NT2/D1 (cell line): Measurements from ENCODE around the gene ZSCAN21.
"Not testable (repeated sequence)": the region's sequence is repeated elsewhere in the genome, so short reads cannot be mapped to it uniquely, and the experiment has no call there.

Experiments
- DNase-seq: peaks from one replicate; pipeline ENCODE4 v3.0.0-alpha.2; 2011; ENCODE audit warnings: low read depth, low spot score
- H3K27me3 ChIP-seq: 2 replicates; pipeline ENCODE4 v1.6.0; 2011; ENCODE audit warnings: mild to moderate bottlenecking; ENCODE audit not compliant: insufficient read length, insufficient read depth
- H3K36me3 ChIP-seq: 2 replicates; pipeline ENCODE4 v1.6.1; 2011; ENCODE audit warnings: mild to moderate bottlenecking, low read length, mixed read lengths; ENCODE audit not compliant: insufficient read depth, insufficient read length
- H3K4me1 ChIP-seq: 2 replicates; pipeline ENCODE4 v1.5.1; 2011; ENCODE audit not compliant: insufficient read depth, insufficient read length
- H3K4me3 ChIP-seq: 2 replicates; pipeline ENCODE4 v1.5.1; 2011; ENCODE audit warnings: low read depth; ENCODE audit not compliant: insufficient read length
- H3K9ac ChIP-seq: 2 replicates; pipeline ENCODE4 v1.6.0; 2011; ENCODE audit warnings: low read depth; ENCODE audit not compliant: insufficient read length
- H3K9me3 ChIP-seq: 2 replicates; pipeline ENCODE4 v1.5.1; 2011; ENCODE audit warnings: mild to moderate bottlenecking, low read length; ENCODE audit not compliant: insufficient read depth
- SUZ12 ChIP-seq: IDR thresholded peaks from 2 replicates; pipeline ENCODE4 v1.6.1; 2011; ENCODE audit not compliant: insufficient read length, insufficient read depth; ENCODE audit errors: extremely low read depth
- YY1 ChIP-seq: IDR thresholded peaks from 2 replicates; pipeline ENCODE4 v1.6.1; 2011; ENCODE audit not compliant: insufficient read length, insufficient read depth
- ZNF274 ChIP-seq: IDR thresholded peaks from 2 replicates; pipeline ENCODE4 v1.6.1; 2011; ENCODE audit warnings: mild to moderate bottlenecking, low read depth, low read length

ZSCAN21 gene

GRCh38 chr7:100049441-100050291 lies at the start of gene ZSCAN21:
Gene ZSCAN21 (plus strand): TSS chr7:100049774. CDS start chr7:100057007, 7,233 bp downstream.
- no peaks in the 10 kb centered on the region for H3K9me3 ChIP-seq
- peak within 1 kb of the TSS; percentile 90 for H3K9ac ChIP-seq
- peaks cover 2% of the 10 kb centered on the region for H3K4me1 ChIP-seq
- H3K4me3 ChIP-seq, result peak within 1 kb of the TSS; percentile 89
- TF ChIP-seq YY1 (no peak), ZNF274 (no peak), SUZ12 (no peak)
- DNase-seq, result peak; percentile 77
- H3K27me3 ChIP-seq, result no peaks in the 10 kb centered on the region
- peaks cover 12% of the 10 kb centered on the region for H3K36me3 ChIP-seq

GRCh38 chr7:100000239-100000638 lies 49.3 kb upstream of the ZSCAN21 start:
- Histone ChIP-seq H3K9ac (no peak overlapping the region), H3K36me3 (no peaks in the 10 kb centered on the region), H3K4me1 (peaks cover 2% of the 10 kb centered on the region), H3K4me3 (no peak overlapping the region), H3K27me3 (no peaks in the 10 kb centered on the region), H3K9me3 (no peaks in the 10 kb centered on the region)
- TF ChIP-seq YY1, result no peak
- TF ChIP-seq SUZ12, result no peak
- no peak for TF ChIP-seq ZNF274
- DNase-seq, result no peak

- Histone ChIP-seq H3K4me1 (no peaks in the 10 kb centered on the region), H3K9me3 (no peaks in the 10 kb centered on the region), H3K27me3 (no peaks in the 10 kb centered on the region), H3K4me3 (no peak overlapping the region), H3K9ac (peak overlapping the region; percentile 42), H3K36me3 (no peaks in the 10 kb centered on the region)
- TF ChIP-seq SUZ12, result no peak
- TF ChIP-seq YY1, result no peak
- no peak for TF ChIP-seq ZNF274
- peak; percentile 36 for DNase-seq
These were observed 45.6 kb upstream of the ZSCAN21 start for GRCh38 chr7:100003711-100004661.

GRCh38 chr7:100007887-100008286 lies 41.7 kb upstream of the ZSCAN21 start:
- Histone ChIP-seq H3K36me3 (no peaks in the 10 kb centered on the region), H3K4me3 (no peak overlapping the region), H3K4me1 (no peaks in the 10 kb centered on the region), H3K9me3 (no peaks in the 10 kb centered on the region), H3K9ac (no peak overlapping the region), H3K27me3 (no peaks in the 10 kb centered on the region)
- TF ChIP-seq SUZ12 (no peak), ZNF274 (no peak), YY1 (no peak)
- DNase-seq, result no peak

- H3K9me3 ChIP-seq, result no peaks in the 10 kb centered on the region
- no peak overlapping the region for H3K9ac ChIP-seq
- no peak overlapping the region for H3K4me3 ChIP-seq
- TF ChIP-seq ZNF274 (no peak), SUZ12 (no peak)
- no peaks in the 10 kb centered on the region for H3K36me3 ChIP-seq
- no peaks in the 10 kb centered on the region for H3K27me3 ChIP-seq
- H3K4me1 ChIP-seq, result no peaks in the 10 kb centered on the region
- DNase-seq, result no peak
These were observed 41.0 kb upstream of the ZSCAN21 start for GRCh38 chr7:100008525-100008924.

- DNase-seq, H3K36me3 ChIP-seq, H3K9me3 ChIP-seq, H3K9ac ChIP-seq, H3K4me1 ChIP-seq, H3K4me3 ChIP-seq, H3K27me3 ChIP-seq: not testable (repeated sequence)
These were observed 39.6 kb upstream of the ZSCAN21 start for GRCh38 chr7:100009952-100010351.

GRCh38 chr7:100010901-100011300 lies 38.7 kb upstream of the ZSCAN21 start:
- Histone ChIP-seq H3K27me3 (no peaks in the 10 kb centered on the region), H3K9me3 (no peaks in the 10 kb centered on the region), H3K4me3 (no peak overlapping the region), H3K9ac (no peak overlapping the region), H3K36me3 (no peaks in the 10 kb centered on the region), H3K4me1 (no peaks in the 10 kb centered on the region)
- DNase-seq, result no peak
- TF ChIP-seq ZNF274 (no peak), SUZ12 (no peak), YY1 (no peak)
